HepG2 (cell line): ENCODE measurements around the gene RAC2. TPM values are rescaled to one million over a fixed set of nuclear protein-coding genes. Genes with fewer than 3 reads are reported as not detected.

ENCODE experiments used
- EEA1 ChIP-seq: sonication (generic); formaldehyde crosslinking; IDR thresholded peaks from 2 replicates; pipeline ENCODE4 v1.5.1; 2020; ENCODE audit warnings: mild to moderate bottlenecking, missing genetic modification reagents, borderline replicate concordance
- ETV5 ChIP-seq: IDR thresholded peaks from 2 replicates; pipeline ENCODE4 v1.6.1; 2018; ENCODE audit warnings: missing biosample characterization, missing genetic modification reagents, inconsistent platforms, borderline replicate concordance
- GFI1 ChIP-seq: sonication (generic); formaldehyde crosslinking; IDR thresholded peaks from 2 replicates; pipeline ENCODE4 v1.5.0; 2020; ENCODE audit warnings: missing genetic modification reagents, mild to moderate bottlenecking, borderline replicate concordance
- HIVEP1 ChIP-seq: sonication (generic); formaldehyde crosslinking; IDR thresholded peaks from 2 replicates; pipeline ENCODE4 v1.4.0; 2020; ENCODE audit warnings: mild to moderate bottlenecking, missing genetic modification reagents
- HNF4G ChIP-seq, 2 experiments: sonication (generic) in 1 of 2; formaldehyde crosslinking in 1 of 2; IDR thresholded peaks; 2 replicates each; pipeline versions ENCODE4 v1.4.0 to v1.6.1; 2011 to 2020; ENCODE audit warnings: borderline replicate concordance in 2 of 2, low read depth in 2 of 2, mild to moderate bottlenecking in 2 of 2, low read length in 1 of 2, missing genetic modification reagents in 1 of 2, moderate library complexity in 1 of 2
- KDM6A ChIP-seq: IDR thresholded peaks from 2 replicates; pipeline ENCODE4 v1.6.1; 2016; ENCODE audit warnings: low read depth
- POLR2AphosphoS5 ChIP-seq: IDR thresholded peaks from 2 replicates; pipeline ENCODE4 v1.6.1; 2012; ENCODE audit warnings: low read depth, low read length
- PRMT3 ChIP-seq: sonication (generic); formaldehyde crosslinking; IDR thresholded peaks from 2 replicates; pipeline ENCODE4 v1.8.1; 2022; ENCODE audit warnings: low read depth, mild to moderate bottlenecking, moderate library complexity, missing genetic modification reagents, borderline replicate concordance
- SAP130 ChIP-seq: IDR thresholded peaks from 2 replicates; pipeline ENCODE4 v1.6.1; 2016; ENCODE audit warnings: low read depth
- SCMH1 ChIP-seq: sonication (generic); formaldehyde crosslinking; IDR thresholded peaks from 2 replicates; pipeline ENCODE4 v1.9.0; 2021; ENCODE audit warnings: missing genetic modification reagents, mild to moderate bottlenecking, borderline replicate concordance
- ZNF207 ChIP-seq: fragments of 450-650 bp; IDR thresholded peaks from 2 replicates; pipeline ENCODE4 v1.6.1; 2016; ENCODE audit warnings: antibody characterized with exemption, borderline replicate concordance
- ZNF230 ChIP-seq: sonication (generic); formaldehyde crosslinking; IDR thresholded peaks from 2 replicates; pipeline ENCODE4 v1.4.0; 2020; ENCODE audit warnings: mild to moderate bottlenecking, missing genetic modification reagents
- ZNF569 ChIP-seq: sonication (generic); formaldehyde crosslinking; IDR thresholded peaks from 2 replicates; pipeline ENCODE4 v1.5.0; 2020; ENCODE audit warnings: mild to moderate bottlenecking, missing genetic modification reagents, moderate library complexity, borderline replicate concordance
- polyA plus RNA-seq, 8 experiments: library from polyadenylated mRNA; depleted of rRNA in 3 of 8; stranded (reverse) in 7 of 8; unstranded in 1 of 8; fragments of >200 nt; fragmentation: Illumina TruSeq in 4 of 8; extraction: Trizol in 4 of 8; gene quantifications; 2 replicates each; pipeline versions ENCODE4 v1.2.1 to v1.2.3, GENCODE V29; 2011 to 2016; ENCODE audit warnings: low read depth in 4 of 8, missing spikeins in 1 of 8, mixed read lengths in 1 of 8; ENCODE audit not compliant: insufficient read depth in 1 of 8
- total RNA-seq, 5 experiments: library from RNA; depleted of rRNA; stranded (reverse); fragments of >200 nt; fragmentation: Illumina TruSeq; extraction: Trizol; gene quantifications; 2 replicates each; pipeline ENCODE4 v1.2.3, GENCODE V29; 2016; ENCODE audit warnings: low read depth in 1 of 5
- TF ChIP-seq, protein P1 (sequence below): sonication (generic); formaldehyde crosslinking; IDR thresholded peaks from 2 replicates; pipeline ENCODE4 v1.4.0; 2020; ENCODE audit warnings: missing genetic modification reagents, borderline replicate concordance
- TF ChIP-seq, protein P2 (sequence below): sonication (generic); formaldehyde crosslinking; IDR thresholded peaks from 2 replicates; pipeline ENCODE4 v1.9.0; 2021; ENCODE audit warnings: missing genetic modification reagents, borderline replicate concordance
- TF ChIP-seq, protein P3 (sequence below), 2 experiments: sonication (generic) in 1 of 2; formaldehyde crosslinking in 1 of 2; IDR thresholded peaks; 2 replicates each; pipeline versions ENCODE4 v1.4.0 to v1.6.1; 2018 to 2020; ENCODE audit warnings: missing genetic modification reagents in 2 of 2, borderline replicate concordance in 1 of 2, low read depth in 1 of 2, mild to moderate bottlenecking in 1 of 2, missing biosample characterization in 1 of 2
- TF ChIP-seq, protein P4 (sequence below): sonication (generic); formaldehyde crosslinking; IDR thresholded peaks from 2 replicates; pipeline ENCODE4 v1.9.0; 2021; ENCODE audit warnings: missing genetic modification reagents, borderline replicate concordance

RAC2 gene
- total and polyA plus RNA-seq, 2 of the 13 experiments (the other 11 are each of a cell fraction or from before 2014, with no cell fraction given): 0.73 TPM; not detected in 1

DNA sequence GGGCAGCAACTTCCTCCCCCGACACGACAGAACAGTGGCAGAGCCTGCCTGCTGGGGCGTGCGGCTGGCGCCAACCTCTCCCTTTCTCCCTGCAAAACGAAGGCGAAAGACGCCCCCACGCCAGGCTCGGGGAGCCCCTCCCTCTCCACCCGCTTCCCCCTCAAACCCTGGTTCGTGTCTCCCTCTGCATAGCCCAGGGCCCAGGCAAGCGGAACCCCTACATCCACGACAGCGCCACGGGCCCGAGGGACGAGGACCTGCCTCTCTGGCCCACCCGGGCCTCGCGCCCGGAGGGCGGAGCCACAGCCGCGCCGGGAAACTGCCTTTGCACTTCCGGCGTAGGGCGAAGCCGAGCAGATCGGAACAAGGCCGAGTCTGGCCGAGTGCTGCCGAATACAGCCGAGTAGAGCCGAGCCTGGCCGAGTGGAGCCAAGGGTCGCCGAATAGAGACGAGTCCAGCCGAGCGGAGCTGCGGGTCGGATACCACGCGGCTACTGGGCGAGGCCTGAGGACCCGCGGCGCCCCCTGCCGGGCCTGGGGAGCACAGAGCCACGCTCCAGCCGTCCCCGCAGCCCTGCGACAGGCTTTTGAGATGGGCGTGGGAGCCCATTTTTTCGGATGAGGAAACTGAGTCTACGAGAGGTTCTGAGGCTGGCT is 44.8 kb downstream of the RAC2 start (continued):
- no peak for TF ChIP-seq EEA1 (CRISPR knock-in tag)
- TF ChIP-seq, protein P1, sequence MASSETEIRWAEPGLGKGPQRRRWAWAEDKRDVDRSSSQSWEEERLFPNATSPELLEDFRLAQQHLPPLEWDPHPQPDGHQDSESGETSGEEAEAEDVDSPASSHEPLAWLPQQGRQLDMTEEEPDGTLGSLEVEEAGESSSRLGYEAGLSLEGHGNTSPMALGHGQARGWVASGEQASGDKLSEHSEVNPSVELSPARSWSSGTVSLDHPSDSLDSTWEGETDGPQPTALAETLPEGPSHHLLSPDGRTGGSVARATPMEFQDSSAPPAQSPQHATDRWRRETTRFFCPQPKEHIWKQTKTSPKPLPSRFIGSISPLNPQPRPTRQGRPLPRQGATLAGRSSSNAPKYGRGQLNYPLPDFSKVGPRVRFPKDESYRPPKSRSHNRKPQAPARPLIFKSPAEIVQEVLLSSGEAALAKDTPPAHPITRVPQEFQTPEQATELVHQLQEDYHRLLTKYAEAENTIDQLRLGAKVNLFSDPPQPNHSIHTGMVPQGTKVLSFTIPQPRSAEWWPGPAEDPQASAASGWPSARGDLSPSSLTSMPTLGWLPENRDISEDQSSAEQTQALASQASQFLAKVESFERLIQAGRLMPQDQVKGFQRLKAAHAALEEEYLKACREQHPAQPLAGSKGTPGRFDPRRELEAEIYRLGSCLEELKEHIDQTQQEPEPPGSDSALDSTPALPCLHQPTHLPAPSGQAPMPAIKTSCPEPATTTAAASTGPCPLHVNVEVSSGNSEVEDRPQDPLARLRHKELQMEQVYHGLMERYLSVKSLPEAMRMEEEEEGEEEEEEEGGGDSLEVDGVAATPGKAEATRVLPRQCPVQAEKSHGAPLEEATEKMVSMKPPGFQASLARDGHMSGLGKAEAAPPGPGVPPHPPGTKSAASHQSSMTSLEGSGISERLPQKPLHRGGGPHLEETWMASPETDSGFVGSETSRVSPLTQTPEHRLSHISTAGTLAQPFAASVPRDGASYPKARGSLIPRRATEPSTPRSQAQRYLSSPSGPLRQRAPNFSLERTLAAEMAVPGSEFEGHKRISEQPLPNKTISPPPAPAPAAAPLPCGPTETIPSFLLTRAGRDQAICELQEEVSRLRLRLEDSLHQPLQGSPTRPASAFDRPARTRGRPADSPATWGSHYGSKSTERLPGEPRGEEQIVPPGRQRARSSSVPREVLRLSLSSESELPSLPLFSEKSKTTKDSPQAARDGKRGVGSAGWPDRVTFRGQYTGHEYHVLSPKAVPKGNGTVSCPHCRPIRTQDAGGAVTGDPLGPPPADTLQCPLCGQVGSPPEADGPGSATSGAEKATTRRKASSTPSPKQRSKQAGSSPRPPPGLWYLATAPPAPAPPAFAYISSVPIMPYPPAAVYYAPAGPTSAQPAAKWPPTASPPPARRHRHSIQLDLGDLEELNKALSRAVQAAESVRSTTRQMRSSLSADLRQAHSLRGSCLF: no peak; the same call in 1 of the 2 replicates
- TF ChIP-seq, protein P2, sequence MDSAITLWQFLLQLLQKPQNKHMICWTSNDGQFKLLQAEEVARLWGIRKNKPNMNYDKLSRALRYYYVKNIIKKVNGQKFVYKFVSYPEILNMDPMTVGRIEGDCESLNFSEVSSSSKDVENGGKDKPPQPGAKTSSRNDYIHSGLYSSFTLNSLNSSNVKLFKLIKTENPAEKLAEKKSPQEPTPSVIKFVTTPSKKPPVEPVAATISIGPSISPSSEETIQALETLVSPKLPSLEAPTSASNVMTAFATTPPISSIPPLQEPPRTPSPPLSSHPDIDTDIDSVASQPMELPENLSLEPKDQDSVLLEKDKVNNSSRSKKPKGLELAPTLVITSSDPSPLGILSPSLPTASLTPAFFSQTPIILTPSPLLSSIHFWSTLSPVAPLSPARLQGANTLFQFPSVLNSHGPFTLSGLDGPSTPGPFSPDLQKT (CRISPR knock-in tag): no peak
- peak; percentile 95 for TF ChIP-seq POLR2AphosphoS5
- TF ChIP-seq GFI1 (CRISPR knock-in tag): 0 out of 2 replicates have a peak, but pooled peaks have one; percentile 35
- TF ChIP-seq ZNF569 (CRISPR knock-in tag): 0 out of 2 replicates have a peak, but pooled peaks have one; percentile 60
- TF ChIP-seq ZNF230 (CRISPR knock-in tag): peak; percentile 72; the same call in 1 of the 2 replicates
- peak; percentile 62 for TF ChIP-seq SAP130
- no peak for TF ChIP-seq PRMT3
- TF ChIP-seq, protein P3, sequence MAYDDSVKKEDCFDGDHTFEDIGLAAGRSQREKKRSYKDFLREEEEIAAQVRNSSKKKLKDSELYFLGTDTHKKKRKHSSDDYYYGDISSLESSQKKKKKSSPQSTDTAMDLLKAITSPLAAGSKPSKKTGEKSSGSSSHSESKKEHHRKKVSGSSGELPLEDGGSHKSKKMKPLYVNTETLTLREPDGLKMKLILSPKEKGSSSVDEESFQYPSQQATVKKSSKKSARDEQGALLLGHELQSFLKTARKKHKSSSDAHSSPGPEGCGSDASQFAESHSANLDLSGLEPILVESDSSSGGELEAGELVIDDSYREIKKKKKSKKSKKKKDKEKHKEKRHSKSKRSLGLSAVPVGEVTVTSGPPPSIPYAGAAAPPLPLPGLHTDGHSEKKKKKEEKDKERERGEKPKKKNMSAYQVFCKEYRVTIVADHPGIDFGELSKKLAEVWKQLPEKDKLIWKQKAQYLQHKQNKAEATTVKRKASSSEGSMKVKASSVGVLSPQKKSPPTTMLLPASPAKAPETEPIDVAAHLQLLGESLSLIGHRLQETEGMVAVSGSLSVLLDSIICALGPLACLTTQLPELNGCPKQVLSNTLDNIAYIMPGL (CRISPR knock-in tag; IDR thresholded peaks at IDR 0.05; ENCODE audit: borderline replicate concordance in 1 of 2, low read depth in 1 of 2): peak; percentile 80 to 87; a peak in 3 of 4 replicates
- TF ChIP-seq ZNF207: no peak
- TF ChIP-seq HIVEP1 (CRISPR knock-in tag): 0 out of 2 replicates have a peak, but pooled peaks have one; percentile 28
- TF ChIP-seq KDM6A (CRISPR knock-in tag): no peak
- TF ChIP-seq SCMH1 (CRISPR knock-in tag): no peak
- TF ChIP-seq, protein P4, sequence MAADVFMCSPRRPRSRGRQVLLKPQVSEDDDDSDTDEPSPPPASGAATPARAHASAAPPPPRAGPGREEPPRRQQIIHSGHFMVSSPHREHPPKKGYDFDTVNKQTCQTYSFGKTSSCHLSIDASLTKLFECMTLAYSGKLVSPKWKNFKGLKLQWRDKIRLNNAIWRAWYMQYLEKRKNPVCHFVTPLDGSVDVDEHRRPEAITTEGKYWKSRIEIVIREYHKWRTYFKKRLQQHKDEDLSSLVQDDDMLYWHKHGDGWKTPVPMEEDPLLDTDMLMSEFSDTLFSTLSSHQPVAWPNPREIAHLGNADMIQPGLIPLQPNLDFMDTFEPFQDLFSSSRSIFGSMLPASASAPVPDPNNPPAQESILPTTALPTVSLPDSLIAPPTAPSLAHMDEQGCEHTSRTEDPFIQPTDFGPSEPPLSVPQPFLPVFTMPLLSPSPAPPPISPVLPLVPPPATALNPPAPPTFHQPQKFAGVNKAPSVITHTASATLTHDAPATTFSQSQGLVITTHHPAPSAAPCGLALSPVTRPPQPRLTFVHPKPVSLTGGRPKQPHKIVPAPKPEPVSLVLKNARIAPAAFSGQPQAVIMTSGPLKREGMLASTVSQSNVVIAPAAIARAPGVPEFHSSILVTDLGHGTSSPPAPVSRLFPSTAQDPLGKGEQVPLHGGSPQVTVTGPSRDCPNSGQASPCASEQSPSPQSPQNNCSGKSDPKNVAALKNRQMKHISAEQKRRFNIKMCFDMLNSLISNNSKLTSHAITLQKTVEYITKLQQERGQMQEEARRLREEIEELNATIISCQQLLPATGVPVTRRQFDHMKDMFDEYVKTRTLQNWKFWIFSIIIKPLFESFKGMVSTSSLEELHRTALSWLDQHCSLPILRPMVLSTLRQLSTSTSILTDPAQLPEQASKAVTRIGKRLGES (CRISPR knock-in tag): no peak
- peak; percentile 83 for TF ChIP-seq ETV5 (CRISPR knock-in tag)
- peak; percentile 81 for TF ChIP-seq HNF4G (IDR thresholded peaks at IDR 0.05; ENCODE audit: borderline replicate concordance, low read depth, low read length)
- TF ChIP-seq HNF4G (CRISPR knock-in tag; IDR thresholded peaks at IDR 0.05; ENCODE audit: borderline replicate concordance, low read depth): peak; percentile 34
